Activated CD4-positive, alpha-beta T cell treated with anti-CD3 and anti-CD28 coated beads, Interleukin-2, amount 50 U/mL, for 48 hours (primary cell): ENCODE results near the gene CEP350.
A peak's percentile ranks its signal among the peaks of the same experiment; 100 is the strongest.

Experiments
- DNase-seq, 2 experiments: peaks; one replicate each; pipeline ENCODE4 v3.0.0-alpha.2; 2020

CEP350 gene, protein sequence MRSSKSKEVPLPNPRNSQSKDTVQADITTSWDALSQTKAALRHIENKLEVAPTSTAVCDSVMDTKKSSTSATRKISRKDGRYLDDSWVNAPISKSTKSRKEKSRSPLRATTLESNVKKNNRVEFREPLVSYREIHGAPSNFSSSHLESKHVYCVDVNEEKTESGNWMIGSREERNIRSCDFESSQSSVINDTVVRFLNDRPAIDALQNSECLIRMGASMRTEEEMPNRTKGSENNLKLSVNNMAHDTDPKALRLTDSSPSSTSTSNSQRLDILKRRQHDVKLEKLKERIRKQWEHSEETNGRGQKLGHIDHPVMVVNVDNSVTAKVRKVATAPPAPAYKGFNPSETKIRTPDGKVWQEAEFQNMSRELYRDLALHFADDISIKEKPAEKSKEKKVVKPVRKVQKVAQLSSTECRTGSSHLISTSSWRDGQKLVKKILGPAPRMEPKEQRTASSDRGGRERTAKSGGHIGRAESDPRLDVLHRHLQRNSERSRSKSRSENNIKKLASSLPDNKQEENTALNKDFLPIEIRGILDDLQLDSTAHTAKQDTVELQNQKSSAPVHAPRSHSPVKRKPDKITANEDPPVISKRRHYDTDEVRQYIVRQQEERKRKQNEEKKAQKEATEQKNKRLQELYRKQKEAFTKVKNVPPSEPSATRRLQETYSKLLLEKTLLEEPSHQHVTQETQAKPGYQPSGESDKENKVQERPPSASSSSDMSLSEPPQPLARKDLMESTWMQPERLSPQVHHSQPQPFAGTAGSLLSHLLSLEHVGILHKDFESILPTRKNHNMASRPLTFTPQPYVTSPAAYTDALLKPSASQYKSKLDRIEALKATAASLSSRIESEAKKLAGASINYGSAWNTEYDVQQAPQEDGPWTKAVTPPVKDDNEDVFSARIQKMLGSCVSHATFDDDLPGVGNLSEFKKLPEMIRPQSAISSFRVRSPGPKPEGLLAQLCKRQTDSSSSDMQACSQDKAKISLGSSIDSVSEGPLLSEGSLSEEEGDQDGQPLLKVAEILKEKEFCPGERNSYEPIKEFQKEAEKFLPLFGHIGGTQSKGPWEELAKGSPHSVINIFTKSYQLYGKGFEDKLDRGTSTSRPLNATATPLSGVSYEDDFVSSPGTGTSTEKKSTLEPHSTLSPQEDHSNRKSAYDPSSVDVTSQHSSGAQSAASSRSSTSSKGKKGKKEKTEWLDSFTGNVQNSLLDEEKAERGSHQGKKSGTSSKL (N-terminal part only)

GRCh38 chr1:179954493-179955286, at the start of gene CEP350:
TSS of gene CEP350 (plus strand) at chr1:179954810. CDS start at chr1:179986182, 31,372 bp downstream.
- peak; percentile 96 to 98 for DNase-seq

GRCh38 chr1:179910934-179911333, 43.7 kb upstream of the CEP350 start:
- DNase-seq: no peak

DNA sequence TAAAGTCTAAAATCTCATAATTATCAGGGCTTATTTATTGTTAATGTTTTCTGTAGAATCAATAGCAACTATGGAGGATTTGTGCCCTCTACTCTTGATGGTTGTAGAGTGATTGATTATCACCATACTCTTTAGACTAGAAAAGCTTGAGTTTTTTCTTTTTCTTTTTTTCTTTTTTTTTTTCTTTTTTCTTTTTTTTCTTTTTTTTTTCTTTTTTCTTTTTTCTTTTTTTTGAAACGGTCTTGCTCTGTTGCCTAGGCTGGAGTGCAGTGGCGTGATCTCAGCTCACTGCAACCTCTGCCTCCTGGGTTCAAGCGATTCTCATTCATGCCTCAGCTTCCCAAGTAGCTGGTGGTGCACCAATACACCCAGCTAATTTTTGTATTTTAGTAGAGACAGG, 42.8 kb upstream of the CEP350 start:
- DNase-seq: no peak

DNA sequence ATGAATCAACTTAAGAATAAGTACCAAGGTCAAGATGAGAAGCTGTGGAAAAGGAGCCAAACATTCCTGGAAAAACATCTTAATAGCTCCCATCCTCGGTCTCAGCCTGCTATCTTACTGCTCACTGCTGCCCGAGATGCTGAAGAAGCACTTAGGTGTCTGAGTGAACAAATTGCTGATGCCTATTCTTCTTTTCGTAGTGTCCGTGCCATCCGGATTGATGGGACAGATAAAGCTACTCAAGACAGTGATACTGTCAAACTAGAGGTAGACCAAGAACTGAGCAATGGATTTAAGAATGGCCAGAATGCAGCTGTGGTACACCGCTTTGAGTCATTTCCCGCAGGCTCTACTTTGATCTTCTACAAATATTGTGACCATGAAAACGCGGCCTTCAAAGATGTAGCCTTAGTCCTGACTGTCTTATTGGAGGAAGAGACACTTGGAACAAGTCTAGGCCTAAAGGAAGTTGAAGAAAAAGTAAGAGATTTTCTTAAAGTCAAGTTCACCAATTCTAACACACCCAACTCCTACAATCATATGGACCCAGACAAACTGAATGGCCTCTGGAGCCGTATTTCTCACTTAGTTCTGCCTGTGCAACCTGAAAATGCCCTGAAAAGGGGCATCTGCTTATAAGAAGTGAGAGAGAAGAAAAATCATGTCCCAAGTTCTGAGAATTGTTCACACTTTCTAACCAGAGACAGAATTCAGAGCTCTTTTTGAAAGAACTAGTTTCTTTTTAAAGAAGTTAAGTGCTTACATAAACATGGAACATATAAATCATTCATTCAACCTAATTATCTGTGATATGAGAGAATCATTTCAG, 36.8 kb upstream of the CEP350 start:
- no peak for DNase-seq

DNA sequence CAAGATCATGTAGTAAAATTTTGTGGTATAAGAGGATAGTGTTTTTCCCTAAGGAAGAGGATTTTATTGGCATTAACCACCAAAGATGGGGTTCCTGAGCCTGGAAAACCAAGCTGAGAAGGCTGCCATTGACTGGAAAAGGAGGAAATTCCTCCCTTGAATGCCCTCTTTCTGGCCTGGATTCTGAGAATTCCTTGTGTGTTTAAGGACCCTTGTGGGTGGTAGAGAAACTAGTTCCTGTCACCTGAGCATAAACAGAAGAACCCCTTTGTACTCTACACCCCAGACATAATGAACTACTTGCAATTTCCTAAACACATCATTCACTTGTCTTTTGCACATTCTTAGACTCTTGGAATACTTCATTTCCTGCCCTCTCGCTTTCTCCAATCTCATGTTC, 33.1 kb upstream of the CEP350 start:
- DNase-seq: no peak

- DNase-seq: no peak
Measured at GRCh38 chr1:179921981-179922872, 32.4 kb upstream of the CEP350 start.

DNA sequence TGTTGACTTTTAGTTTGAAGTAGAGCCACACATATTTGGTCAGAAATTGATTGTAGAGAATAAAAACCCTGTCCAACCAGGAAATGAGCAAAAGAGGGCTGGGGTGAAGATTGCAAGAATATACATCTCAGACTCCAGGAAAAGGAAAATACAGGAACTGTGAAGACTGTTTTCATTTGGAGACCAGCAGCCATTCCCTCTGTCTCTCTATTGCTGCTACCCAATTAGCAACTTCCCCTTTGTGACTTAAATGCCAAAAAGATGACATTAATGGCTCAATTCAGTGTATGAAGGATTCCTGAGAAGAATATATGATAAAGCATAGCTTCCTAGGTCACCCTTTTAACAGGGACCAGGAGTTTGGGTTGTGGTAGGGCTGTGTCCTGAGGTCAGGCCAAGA, 31.6 kb upstream of the CEP350 start:
- DNase-seq: no peak

DNA sequence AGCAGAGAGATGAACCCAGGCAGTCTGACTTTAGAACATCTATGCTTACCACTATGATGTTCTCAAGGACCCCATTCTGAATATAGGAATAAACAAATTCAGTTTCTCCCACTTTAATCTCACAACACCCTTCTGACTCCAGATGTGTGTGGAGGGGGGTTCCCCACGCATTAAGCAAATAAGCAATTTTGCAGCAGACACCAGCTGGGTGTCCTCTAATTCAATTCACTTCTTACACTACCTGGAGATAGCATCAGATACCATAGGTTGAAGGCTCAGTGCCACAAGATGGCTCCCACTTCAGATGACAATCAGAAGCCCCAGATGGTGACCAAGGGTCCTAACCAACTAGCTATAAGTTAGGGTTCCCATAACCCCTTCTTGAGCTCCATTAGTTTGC, 30.3 kb upstream of the CEP350 start:
- DNase-seq: no peak

DNA sequence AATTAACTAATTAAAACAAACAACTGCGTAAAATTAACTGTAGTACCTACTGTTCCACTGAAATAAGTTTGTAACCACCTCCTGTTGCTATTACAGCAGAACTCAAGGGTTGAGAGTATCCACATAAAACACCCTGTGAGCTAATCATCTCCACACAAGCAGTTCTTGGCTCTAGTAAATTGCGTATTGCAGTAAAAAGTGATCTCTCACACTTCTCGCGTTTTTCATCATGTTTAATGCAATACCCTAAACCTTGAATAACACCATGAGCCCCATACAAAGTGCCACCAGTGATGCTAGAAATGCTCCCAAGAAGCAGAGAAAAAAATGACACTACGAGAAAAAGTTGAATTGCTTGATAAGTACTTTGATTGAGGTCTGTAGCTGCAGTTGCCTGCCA, 29.3 kb upstream of the CEP350 start:
- DNase-seq: no peak

- DNase-seq: no peak
Measured at GRCh38 chr1:179925922-179926849, 28.4 kb upstream of the CEP350 start.

DNA sequence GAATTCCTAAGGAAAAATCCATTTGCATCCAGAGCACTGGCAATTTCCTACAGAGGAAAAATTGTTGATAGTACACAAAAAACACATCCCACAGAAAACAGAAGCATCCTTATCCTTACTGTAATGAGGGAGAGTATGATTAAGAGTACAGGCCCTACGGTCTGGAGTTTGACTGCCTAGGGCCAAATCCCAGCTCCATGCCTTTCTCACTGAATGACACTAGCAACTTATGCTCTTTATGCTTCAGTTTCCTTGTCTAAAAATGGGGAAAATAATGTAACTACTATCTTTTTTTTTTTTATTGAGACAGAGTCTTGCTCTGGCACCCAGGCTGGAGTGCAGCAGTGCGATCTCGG, 27.8 kb upstream of the CEP350 start:
- DNase-seq: no peak

DNA sequence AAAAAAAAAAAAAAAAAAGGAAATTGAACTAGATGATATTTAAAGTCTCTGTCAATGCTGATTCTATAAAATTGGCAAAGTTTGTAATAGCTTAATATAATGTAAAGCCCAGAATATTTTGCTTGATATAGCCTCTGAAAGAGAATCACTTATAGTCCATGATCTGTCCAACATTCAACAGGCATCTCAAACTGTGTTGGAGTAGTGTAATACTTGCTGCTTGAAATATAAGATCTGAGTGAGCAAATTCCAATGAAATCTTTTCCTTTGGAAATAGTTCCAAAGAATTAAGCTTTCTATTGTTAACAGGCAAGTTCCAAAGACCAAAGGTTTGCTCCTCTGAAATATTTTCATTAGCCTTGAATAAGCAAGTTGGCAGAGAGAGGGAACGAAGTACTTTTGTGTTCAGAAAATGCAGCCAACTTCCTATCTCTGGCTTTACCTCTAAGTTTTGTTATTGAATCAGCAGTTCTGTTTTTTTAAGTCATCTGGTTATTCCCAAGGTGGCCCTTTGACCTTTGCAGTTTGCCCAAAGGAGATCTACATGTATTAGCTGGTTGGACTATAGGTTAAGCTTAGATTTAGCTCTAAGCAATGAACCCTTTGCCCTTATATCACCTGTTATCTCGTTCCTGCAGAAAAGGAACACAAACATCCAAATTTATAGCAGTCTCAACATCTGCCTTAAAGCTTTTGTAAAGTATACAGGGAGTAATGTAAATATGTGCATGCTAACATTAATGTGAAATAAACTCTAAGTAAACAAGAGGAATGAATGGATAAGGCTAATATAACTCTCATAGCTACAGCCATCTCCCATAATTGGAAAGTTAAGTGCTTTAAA, 24.4 kb upstream of the CEP350 start:
- no peak for DNase-seq

DNA sequence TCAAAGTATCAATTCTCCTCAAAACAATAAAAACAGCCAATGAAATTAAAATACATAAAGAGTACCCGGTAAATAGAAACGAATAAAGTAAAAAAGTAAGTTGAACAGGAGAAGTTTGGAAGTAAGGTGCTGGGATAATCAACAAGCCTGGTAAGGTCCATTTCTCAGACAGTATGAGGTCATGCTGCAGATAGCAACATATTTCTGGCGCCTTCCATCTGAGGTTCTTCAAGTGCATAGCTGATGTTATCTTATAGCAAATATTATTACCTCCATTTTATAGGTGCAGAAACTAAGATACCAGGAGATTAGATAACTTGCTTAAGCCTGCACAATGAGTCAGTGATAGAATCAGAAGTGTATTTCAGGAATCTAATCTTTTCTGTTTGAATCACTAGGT, 23.7 kb upstream of the CEP350 start:
- no peak for DNase-seq

GRCh38 chr1:179933219-179933618, 21.4 kb upstream of the CEP350 start:
- no peak for DNase-seq

- no peak for DNase-seq
Measured at GRCh38 chr1:179935909-179936496, 18.6 kb upstream of the CEP350 start.

- DNase-seq: no peak
Measured at GRCh38 chr1:179937668-179938254, 16.8 kb upstream of the CEP350 start.

- no peak for DNase-seq
Measured at GRCh38 chr1:179938752-179939151, 15.9 kb upstream of the CEP350 start.

DNA sequence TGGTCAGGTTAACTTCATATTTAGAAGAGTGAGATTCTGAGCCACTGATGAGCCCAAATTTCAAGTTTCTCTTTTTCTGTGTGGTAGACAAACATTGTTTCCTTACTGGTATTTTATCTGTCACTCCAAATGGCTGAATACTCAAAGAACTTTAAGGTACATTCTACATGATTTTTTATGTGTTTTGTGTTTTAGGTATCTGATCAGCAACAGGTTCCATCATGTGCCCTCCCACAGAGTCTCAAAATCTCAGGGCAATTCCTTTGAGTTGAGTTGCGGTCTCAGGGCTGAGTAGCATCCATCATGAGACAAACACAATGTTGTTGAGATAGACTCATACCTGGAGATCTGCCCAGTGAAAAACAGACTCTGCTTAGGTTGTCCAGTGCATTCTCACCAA, 14.7 kb upstream of the CEP350 start:
- no peak for DNase-seq
